Natural killer cell (primary cell): ENCODE results near the gene TRIM54. TPM values are rescaled to one million over a fixed set of nuclear protein-coding genes. Genes with fewer than 3 reads are reported as not detected.
"Not testable (repeated sequence)": the region's sequence is repeated elsewhere in the genome, so short reads cannot be mapped to it uniquely, and the experiment has no call there.

Experiments used
- ATAC-seq, 3 donors: fragments of 150-1000 bp in 2 of 3; fragments of 200-7000 bp in 1 of 3; cut with Tn5 transposase; 1 replicate in 1 of 3; 2 replicates in 2 of 3; pipeline ENCODE4 v1.10.0; 2021; ENCODE audit warnings: mild to moderate bottlenecking in 2 of 3, moderate library complexity in 2 of 3
- DNase-seq, 2 donors: peaks; one replicate each; pipeline versions ENCODE4 v3.0.0 to v3.0.0-alpha.2; 2013 to 2021; ENCODE audit warnings: mixed read lengths in 1 of 2
- H3K27ac ChIP-seq: one replicate; pipeline ENCODE4 v1.5.1; 2013; ENCODE audit warnings: mild to moderate bottlenecking, low read length
- H3K27me3 ChIP-seq: one replicate; pipeline ENCODE4 v1.6.1; 2013; ENCODE audit warnings: low read length; ENCODE audit not compliant: control insufficient read depth, insufficient read depth
- H3K36me3 ChIP-seq: one replicate; pipeline ENCODE4 v1.6.1; 2013; ENCODE audit warnings: low read length; ENCODE audit not compliant: control insufficient read depth, insufficient read depth
- H3K4me1 ChIP-seq: one replicate; pipeline ENCODE4 v1.6.1; 2013; ENCODE audit warnings: low read length; ENCODE audit not compliant: control insufficient read depth, insufficient read depth
- H3K4me3 ChIP-seq: one replicate; pipeline ENCODE4 v1.5.1; 2013; ENCODE audit warnings: low read length
- H3K9me3 ChIP-seq: one replicate; pipeline ENCODE4 v1.6.1; 2013; ENCODE audit warnings: low read length; ENCODE audit not compliant: control insufficient read depth, insufficient read depth
- H3K27ac Mint-ChIP-seq, 2 donors: one replicate each; pipeline ENCODE4 v1.8.0; 2022; ENCODE audit warnings: mild to moderate bottlenecking in 2 of 2, mixed read lengths in 2 of 2, moderate library complexity in 1 of 2
- H3K27me3 Mint-ChIP-seq, 2 donors: one replicate each; pipeline ENCODE4 v1.8.0; 2022; ENCODE audit warnings: low read depth in 2 of 2, mixed read lengths in 2 of 2
- H3K36me3 Mint-ChIP-seq: one replicate; pipeline ENCODE4 v1.8.0; 2022; ENCODE audit warnings: mixed read lengths
- H3K4me1 Mint-ChIP-seq, 2 donors: one replicate each; pipeline ENCODE4 v1.8.0; 2022; ENCODE audit warnings: mixed read lengths in 2 of 2
- H3K4me3 Mint-ChIP-seq: one replicate; pipeline ENCODE4 v1.8.0; 2022; ENCODE audit warnings: mild to moderate bottlenecking, moderate library complexity, mixed read lengths
- H3K9me3 Mint-ChIP-seq, 2 donors: one replicate each; pipeline ENCODE4 v1.8.0; 2022; ENCODE audit warnings: mixed read lengths in 2 of 2
- CTCF ChIP-seq: fragments of 200-600 bp; IDR thresholded peaks from one replicate; pipeline ENCODE4 v1.8.0; 2022; ENCODE audit warnings: antibody characterized with exemption
- WGBS: methylation state at CpG from one replicate; pipeline ENCODE4 v1.1.7; 2013; ENCODE audit warnings: missing lambda C conversion rate; ENCODE audit not compliant: insufficient coverage; 5-methylcytosine and 5-hydroxymethylcytosine counted together
- intact Hi-C: fragments of 100-400 bp; cut with micrococcal nuclease; formaldehyde crosslinking; loops from one replicate; pipeline ENCODE4 v1.14.2; 2022
- total RNA-seq, 4 donors: library from RNA; stranded (reverse); fragments of 120-200 nt in 1 of 4; gene quantifications; one replicate each; pipeline versions ENCODE4 v1.2.3 to v1.2.4, GENCODE V29; 2013 to 2022

Gene TRIM54
- total RNA-seq, 3 donors from 2014 or later (not counting 1 experiment from before 2014, with no cell fraction given) = 0.18 to 0.21 TPM; not detected in 1

- Histone ChIP-seq H3K27me3 (no peaks in the 10 kb centered on the region), H3K4me3 (no peak overlapping the region), H3K27ac (no peak overlapping the region), H3K36me3 (no peaks in the 10 kb centered on the region), H3K4me1 (peaks cover 3% of the 10 kb centered on the region), H3K9me3 (no peaks in the 10 kb centered on the region)
- ATAC-seq (no peak), DNase-seq (no peak)
- H3K27ac Mint-ChIP-seq = no peak overlapping the region
- H3K9me3 Mint-ChIP-seq = no peaks in the 10 kb centered on the region
- peaks cover 0 to 2% of the 10 kb centered on the region in 2 donors for H3K27me3 Mint-ChIP-seq
- no peaks in the 10 kb centered on the region for H3K36me3 Mint-ChIP-seq
- H3K4me3 Mint-ChIP-seq = no peak overlapping the region
- 90% methylated on average over 18 of the region's 18 CpGs for WGBS
- no peaks in the 10 kb centered on the region for H3K4me1 Mint-ChIP-seq
- intact Hi-C loops = no loop called here
- no peak for TF ChIP-seq CTCF
Observed at GRCh38 chr2:27298391-27299080, 16.3 kb downstream of the TRIM54 start.

DNA sequence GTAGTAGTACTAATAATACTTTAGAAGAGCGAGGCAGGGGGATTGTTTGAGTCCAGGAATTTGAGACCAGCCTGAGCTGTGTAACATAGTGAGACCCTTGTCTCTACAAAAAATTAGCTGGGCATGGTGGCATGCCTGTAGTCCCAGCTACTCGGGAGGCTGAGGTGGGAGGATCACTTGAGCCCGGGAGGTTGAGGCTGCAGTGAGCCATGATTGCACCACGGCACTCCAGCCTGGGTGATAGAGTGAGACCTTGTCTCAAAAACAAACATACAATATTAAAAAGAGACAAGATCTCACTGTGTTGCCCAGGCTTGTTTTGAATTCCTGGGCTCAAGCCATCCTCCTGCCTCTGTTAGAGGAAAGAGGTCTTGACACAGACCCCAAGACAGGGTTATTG, 18.4 kb downstream of the TRIM54 start:
- H3K27ac Mint-ChIP-seq, H3K36me3 Mint-ChIP-seq, ATAC-seq, H3K27ac ChIP-seq, H3K36me3 ChIP-seq, H3K4me3 ChIP-seq, DNase-seq, intact Hi-C loops, H3K9me3 ChIP-seq, H3K4me1 ChIP-seq, H3K9me3 Mint-ChIP-seq, H3K27me3 Mint-ChIP-seq, H3K4me1 Mint-ChIP-seq, H3K4me3 Mint-ChIP-seq, H3K27me3 ChIP-seq: not testable (repeated sequence)
- WGBS = 91% methylated on average over 3 of the region's 4 CpGs

- peaks cover 0 to 12% of the 10 kb centered on the region in 2 donors for H3K4me1 Mint-ChIP-seq
- H3K9me3 Mint-ChIP-seq = no peaks in the 10 kb centered on the region
- 34% methylated on average over 23 of the region's 25 CpGs for WGBS
- Histone ChIP-seq H3K27ac (no peak overlapping the region), H3K36me3 (no peaks in the 10 kb centered on the region), H3K4me1 (peaks cover 20% of the 10 kb centered on the region), H3K9me3 (no peaks in the 10 kb centered on the region), H3K27me3 (peaks cover 11% of the 10 kb centered on the region), H3K4me3 (peak overlapping the region; percentile 13)
- DNase-seq = peak in 1 of 2 donors; percentile 77
- H3K4me3 Mint-ChIP-seq = peak overlapping the region; percentile 66
- intact Hi-C loops = loop anchor here (1.0 kb wide), 1 partner anchor 205 kb away; no protein-coding TSS in a partner anchor
- H3K27me3 Mint-ChIP-seq = peaks cover 5 to 6% of the 10 kb centered on the region in 2 donors
- ATAC-seq = peak in 2 of 3 donors; percentile 75 to 78
- peak overlapping the region in 1 of 2 donors; percentile 45 for H3K27ac Mint-ChIP-seq
- TF ChIP-seq CTCF = peak; percentile 91
- no peaks in the 10 kb centered on the region for H3K36me3 Mint-ChIP-seq
Observed at GRCh38 chr2:27303093-27304025, 21.1 kb downstream of the TRIM54 start.
